ENCODE data around the gene TPPP.

The TPPP gene

DNA sequence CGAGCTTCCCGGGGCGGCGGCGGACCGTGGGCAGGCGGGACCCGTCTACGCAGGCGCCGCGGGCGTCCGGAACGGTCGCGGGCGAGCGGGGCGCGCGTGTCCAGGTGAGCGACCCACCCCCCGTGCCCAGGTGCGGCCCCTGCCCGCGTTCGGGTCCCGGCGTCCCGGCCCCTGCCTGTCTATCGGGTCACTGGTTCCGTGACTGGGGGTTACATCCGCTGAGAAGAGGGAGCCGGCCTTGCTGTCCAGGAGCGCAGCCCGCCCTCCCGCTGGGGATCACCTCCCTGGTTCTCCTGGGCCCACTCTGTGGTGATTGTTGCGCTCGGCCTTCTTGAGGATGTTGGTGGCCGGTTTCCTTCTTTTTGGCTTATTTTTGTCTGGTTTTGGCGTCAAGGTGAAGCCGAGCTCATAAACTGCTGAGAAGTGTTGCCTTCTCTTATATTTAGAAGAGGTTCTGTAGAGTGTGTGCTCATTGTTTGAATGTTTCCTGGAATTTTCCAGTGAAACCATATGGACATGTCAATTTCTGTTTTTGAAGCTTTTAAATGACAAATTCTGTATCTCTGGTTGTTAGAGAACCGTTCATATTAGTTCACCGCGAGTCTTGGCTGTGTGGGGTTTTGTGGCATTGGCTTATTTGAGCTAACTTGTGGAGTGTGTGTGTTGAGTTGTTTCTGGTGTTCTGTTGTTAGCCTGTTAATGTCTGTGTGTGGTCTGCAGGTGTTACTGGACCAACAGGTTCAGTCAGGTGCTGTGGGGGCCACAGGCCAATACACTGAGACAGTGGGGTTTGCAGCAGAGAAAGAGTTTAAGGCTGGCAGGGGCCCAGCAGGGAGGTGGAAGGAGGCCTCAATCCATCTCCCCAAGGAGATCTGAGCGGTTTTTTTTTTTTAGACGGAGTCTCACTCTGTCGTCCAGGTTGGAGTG lies 80.4 kb downstream of the TPPP start:
- intact Hi-C loops (cut with DNase I) = loop anchor here (5.0 kb wide), 1 partner anchor 140 kb away; no protein-coding TSS in a partner anchor

GRCh38 chr5:611731-612486 lies 81.2 kb downstream of the TPPP start, which contains the start of gene CEP72:
CEP72 (plus strand) TSS chr5:612340; CDS start chr5:612362, 22 bp downstream.
- intact Hi-C loops (cut with DNase I) = loop anchor here (5.0 kb wide), 1 partner anchor 140 kb away; no protein-coding TSS in a partner anchor
- DNase-seq = peak; percentile 85 to 99 (median 93)

More for the DNA sequence above, 80.4 kb downstream of the TPPP start:
- peak in 2 of 10 donors; percentile 21 to 43 for DNase-seq

DNA sequence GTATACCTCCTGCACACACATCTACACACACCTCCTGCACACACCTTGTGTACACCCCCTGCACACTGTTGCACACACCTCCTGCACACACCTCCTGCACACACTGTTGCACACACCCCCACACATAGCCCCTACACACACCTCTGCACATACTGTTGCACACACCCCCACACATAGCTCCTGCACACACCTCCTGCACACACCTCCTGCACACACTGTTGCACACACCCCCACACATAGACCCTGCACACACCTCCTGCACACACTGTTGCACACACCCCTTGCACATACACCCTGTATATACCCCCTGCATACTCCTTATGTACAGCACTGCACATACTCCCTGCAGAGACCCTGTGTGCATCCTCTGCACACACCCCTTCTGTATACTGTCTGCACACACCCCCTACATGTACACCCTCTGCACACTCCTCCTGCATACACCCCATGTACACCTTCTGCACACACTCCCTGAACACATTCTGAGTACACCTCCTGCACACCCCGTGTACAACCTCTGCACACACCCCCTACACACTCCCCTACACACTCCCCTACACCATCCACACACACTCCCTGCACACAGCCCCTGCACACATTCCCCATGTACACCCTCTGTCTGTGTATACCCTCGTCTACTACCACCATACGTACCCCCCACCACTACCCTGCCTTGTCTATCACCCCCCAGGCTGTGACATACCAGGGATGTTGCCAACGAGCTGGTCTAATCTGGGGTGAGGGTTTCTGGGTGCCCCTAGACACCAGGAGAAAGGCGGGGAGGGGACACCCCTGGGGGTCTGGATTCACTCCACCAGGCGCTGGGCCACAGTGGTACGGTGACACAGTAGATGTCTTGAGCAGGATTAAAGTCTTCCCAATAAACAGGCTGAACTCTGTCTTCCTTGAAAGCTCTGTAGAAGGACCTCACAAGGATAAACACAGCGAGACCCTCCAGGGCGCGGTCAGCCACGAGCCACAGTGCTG lies 82.1 kb downstream of the TPPP start:
- intact Hi-C loops (cut with DNase I) = loop anchor here (5.0 kb wide), 1 partner anchor 139 kb away; no protein-coding TSS in a partner anchor
- peak in 2 of 10 donors; percentile 21 to 27 for DNase-seq

DNA sequence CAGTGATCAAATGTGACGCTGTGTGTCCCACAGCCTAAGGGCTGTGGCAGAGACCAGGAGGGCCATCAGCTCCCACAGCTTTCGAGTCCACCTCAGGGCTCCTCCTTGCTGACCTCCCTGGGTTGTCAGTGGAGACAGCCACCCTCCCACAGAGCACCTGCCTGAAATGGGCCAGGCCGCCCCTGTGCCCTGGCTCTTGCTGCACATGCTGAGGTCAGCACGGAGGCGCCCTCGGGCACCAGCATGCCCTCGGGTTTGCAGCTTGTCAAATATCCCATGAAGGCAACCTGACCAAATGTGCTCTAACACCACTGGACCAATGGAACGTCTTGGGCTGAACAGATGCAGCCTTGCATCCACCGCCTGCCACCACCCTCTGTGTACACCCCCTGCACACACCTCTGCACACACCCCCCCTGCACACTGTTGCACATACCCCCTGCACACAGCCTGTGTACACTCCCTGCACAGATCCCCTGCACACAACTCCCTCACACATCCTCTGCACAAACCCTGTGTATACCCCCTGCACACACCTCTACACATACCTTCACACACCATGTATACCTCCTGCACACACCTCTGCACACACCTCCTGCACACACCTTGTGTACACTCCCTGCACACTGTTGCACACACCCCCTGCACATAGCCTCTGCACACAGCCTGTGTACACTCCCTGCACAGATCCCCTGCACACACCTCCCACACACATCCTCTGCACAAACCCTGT lies 83.0 kb downstream of the TPPP start:
- intact Hi-C loops (cut with DNase I) = loop anchor here (5.0 kb wide), 1 partner anchor 138 kb away; no protein-coding TSS in a partner anchor
- DNase-seq = peak in 3 of 10 donors; percentile 37 to 72 (median 43)
